NCI-H2196 treated with DMSO at 0.1 percent for 48 hours (cell line): Measurements from ENCODE around the gene NLRC5.
"Not testable (repeated sequence)": the region's sequence is repeated elsewhere in the genome, so short reads cannot be mapped to it uniquely, and the experiment has no call there.

Experiments
- DNase-seq: peaks from one replicate; lab custom pipeline; 2025; ENCODE audit not compliant: unreplicated experiment; lab: John Stamatoyannopoulos, UW

The NLRC5 gene

GRCh38 chr16:56960681-56961281, 28.6 kb upstream of the NLRC5 start:
- DNase-seq: no peak

- no peak for DNase-seq
Observed at GRCh38 chr16:56961386-56961785, 28.0 kb upstream of the NLRC5 start.

GRCh38 chr16:56961851-56962281, 27.5 kb upstream of the NLRC5 start, which contains the start of gene CETP:
CETP (plus strand) TSS chr16:56961950; CDS start chr16:56961980, 30 bp downstream.
- no peak for DNase-seq

DNA sequence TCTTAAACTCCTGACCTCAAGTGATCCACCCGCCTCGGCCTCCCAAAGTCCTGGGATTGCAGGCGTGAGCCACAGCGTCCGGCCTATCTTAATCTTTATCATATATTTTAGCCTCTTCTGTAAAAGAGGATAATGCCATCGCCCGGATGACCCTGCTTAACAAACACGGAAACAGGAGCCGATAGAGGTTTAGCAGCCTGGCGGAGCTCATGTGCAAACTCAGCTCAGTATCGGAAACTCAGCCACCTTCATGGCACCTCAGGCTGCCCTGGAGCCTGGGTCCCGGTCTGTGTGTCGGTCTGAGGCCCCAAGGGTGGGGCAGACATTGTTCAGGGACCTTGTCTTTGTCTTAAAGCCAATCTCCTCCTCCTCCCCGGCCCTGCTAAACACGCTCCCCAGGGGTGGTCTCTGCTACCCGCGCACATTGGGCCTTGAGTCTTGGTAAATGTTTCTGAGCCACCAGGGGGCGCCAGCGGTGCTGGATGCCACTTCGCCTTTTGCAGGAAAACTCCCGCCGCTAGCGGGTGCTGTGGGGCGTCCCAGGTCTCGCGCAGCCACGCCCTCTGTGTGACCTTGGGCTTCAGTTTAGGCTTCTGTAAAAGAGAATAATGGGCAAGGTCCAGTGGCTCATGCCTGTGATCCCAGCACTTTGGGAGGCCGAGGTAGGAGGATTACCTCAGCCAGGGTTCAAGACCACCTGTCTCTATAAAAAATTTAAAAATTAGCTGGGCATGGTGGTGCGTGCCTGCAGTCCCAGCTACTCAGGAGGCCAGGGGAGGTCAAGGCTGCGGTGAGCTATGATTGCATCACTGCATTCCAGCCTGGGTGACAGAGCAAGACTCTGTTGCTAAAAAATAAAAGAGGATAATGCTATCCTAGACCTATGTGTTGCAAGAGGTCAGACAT, 24.9 kb upstream of the NLRC5 start:
- no peak for DNase-seq

- DNase-seq: no peak
Observed at GRCh38 chr16:56965149-56966092, 23.9 kb upstream of the NLRC5 start.

GRCh38 chr16:56966093-56966475, 23.3 kb upstream of the NLRC5 start:
- DNase-seq: no peak

DNA sequence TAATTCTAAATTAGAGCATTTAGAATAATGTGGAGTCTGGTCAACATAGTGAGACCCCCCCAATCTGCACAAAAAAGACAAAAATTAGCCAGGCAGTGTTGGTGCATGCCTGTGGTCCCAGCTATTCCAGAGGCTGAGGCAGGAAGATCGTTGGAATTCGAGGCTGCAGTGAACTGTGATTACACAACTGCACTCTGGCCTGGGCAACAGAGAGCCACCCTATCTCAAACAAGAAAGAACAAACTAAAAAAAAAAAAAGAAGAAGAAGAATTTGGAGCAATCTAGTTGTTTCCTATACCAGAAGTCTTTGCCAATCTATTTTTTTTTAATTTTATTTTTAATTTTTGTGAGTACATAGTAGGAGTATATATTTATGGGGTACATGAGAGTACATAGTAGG, 21.6 kb upstream of the NLRC5 start:
- DNase-seq: no peak

DNA sequence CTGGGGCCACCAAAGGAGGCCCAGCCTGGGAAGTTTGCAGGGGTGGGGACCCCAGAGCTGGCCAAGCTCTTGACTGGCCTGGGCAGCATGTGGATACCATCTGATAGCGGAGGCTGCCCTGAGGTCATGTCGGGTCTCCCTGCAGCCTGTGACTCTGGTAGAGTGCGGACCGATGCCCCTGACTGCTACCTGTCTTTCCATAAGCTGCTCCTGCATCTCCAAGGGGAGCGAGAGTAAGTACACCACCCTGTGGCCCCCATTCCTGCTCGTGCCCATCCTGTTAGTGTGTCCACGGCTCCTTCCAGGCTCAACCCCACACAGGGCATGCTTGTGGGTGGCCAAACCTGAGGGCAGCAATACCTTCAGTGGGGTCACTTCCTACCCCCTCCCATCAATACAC, 19.6 kb upstream of the NLRC5 start:
- DNase-seq: no peak

GRCh38 chr16:56970934-56971767, 18.2 kb upstream of the NLRC5 start:
- no peak for DNase-seq

DNA sequence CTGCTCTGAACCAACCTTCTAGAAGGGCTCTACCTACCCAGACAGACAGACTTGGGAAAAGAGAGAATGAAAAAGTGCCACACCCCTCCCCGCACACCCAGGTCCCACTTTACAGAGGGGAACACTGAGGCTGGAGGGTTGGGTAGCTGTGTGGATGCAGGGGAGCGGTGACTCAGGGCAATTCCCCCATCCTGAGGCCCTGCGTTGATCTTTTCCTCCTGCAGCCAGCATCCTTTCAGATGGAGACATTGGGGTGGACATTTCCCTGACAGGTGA, 17.7 kb upstream of the NLRC5 start:
- DNase-seq: no peak

GRCh38 chr16:56972403-56973293, 16.7 kb upstream of the NLRC5 start:
- DNase-seq: no peak

- DNase-seq: no peak
Observed at GRCh38 chr16:56973294-56973689, 16.1 kb upstream of the NLRC5 start.

DNA sequence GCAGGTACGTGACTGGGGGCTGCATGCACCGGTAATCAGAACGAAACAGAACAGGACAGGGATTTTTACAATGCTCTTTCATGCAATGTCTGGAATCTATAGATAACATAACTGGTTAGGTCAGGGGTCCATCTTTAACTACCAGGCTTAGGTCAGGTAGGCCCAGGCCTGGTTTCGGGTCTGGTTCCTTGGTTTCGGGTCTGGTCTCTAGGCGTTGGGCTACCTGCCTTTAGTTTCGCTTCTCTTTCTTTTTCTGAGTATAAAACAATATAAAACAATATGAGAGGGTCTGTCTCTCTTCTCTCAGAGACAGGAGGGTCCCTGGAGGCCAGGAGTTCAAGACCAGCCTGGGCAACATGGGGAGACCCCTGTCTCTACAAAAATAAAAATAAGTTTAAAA, 15.5 kb upstream of the NLRC5 start:
- DNase-seq: not testable (repeated sequence)

DNA sequence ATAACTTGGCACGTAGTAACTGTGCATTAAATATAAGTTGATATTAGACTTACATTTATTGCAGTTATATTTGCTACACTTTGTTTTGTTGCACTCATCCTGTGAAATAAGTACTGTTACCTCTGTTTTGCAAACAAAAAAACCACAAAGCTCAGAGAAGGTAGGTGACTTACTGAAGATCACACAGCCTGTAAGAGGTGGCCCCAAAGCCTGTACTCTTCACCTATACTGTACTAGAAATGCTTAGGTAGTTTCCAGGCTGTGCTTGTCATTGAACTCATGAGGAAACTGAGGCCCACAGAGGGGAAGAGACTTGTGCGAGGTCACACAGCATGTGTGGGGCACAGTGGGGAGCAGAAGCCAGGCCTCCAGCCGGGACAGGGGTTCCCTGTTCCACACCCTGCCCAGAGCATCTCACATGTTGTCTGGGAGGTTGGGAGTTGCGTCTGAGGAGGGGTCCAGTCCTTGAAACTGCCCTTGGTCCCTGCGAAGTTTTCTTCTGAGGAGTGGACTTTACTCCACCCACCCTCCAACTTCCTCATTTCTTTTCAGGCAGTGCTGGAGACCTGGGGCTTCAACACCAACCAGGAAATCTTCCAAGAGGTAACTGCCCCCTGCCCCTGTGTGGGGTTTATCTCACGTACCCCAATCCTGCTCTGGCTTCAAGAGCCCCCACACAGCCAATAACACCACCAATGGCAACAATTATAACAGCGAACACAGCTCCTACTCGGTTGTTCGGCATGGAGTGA, 14.6 kb upstream of the NLRC5 start:
- DNase-seq: no peak

GRCh38 chr16:56975714-56976113, 13.6 kb upstream of the NLRC5 start:
- no peak for DNase-seq

- no peak for DNase-seq
Observed at GRCh38 chr16:56977216-56977615, 12.1 kb upstream of the NLRC5 start.

GRCh38 chr16:56977823-56978430, 11.4 kb upstream of the NLRC5 start:
- no peak for DNase-seq

DNA sequence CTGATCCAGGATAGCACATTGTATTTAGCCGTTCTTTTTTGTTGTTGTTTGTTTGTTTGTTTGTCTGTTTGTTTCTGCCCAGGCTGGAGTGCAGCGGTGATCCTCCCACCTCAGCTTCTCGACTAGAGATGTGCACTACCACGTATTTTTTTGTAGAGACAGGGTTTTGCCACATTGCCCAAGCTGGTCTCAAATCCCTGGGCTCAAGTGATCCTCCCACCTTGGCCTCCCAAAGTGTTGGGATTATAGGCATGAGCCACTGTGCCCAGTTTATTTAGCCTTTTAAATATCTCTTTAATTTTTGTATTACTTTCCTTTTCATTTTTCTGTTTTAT, 9.2 kb upstream of the NLRC5 start:
- DNase-seq: no peak
